A172 (cell line): ENCODE measurements around the gene LRRC56. TPM values are rescaled to one million over a fixed set of nuclear protein-coding genes. Genes with fewer than 3 reads are reported as not detected.

Experiments
- DNase-seq: peaks from one replicate; pipeline ENCODE4 v3.0.0-alpha.2; 2015; ENCODE audit warnings: low spot score
- total RNA-seq: library from RNA; depleted of rRNA; stranded (reverse); fragments of >200 nt; shearing (Covaris generic); gene quantifications from 2 replicates; pipeline ENCODE4 v1.2.3, GENCODE V29; 2014; rRNA removed

Gene LRRC56
- total RNA-seq, 1 experiment from 2014 or later: not detected

GRCh38 chr11:596374-596773 lies 59.0 kb downstream of the LRRC56 start:
- DNase-seq: no peak

GRCh38 chr11:597166-597725 lies 59.9 kb downstream of the LRRC56 start:
- DNase-seq: no peak

- DNase-seq: no peak
Observed at GRCh38 chr11:598005-598680, 60.8 kb downstream of the LRRC56 start.

- DNase-seq: no peak
Observed at GRCh38 chr11:601573-602245, 64.4 kb downstream of the LRRC56 start.

- DNase-seq: no peak
Observed at GRCh38 chr11:603154-603553, 65.8 kb downstream of the LRRC56 start.

Other genes with a start within 250 kb of the LRRC56 start
- 13.0 and 14.2 TPM in 2 replicates for gene PGGHG, start 248.4 kb upstream of the LRRC56 start, total RNA-seq
- not detected in 2 replicates for gene IFITM5, start 238.0 kb upstream of the LRRC56 start, total RNA-seq
- gene IFITM2, start 229.7 kb upstream of the LRRC56 start, total RNA-seq: 17.6 and 22.6 TPM in 2 replicates
- gene IFITM1, start 223.5 kb upstream of the LRRC56 start, total RNA-seq: 3.1 and 4.5 TPM in 2 replicates
- 63.1 and 73.6 TPM in 2 replicates for gene IFITM3, start 216.7 kb upstream of the LRRC56 start, total RNA-seq
- 27.9 and 40.8 TPM in 2 replicates for gene B4GALNT4, start 168.0 kb upstream of the LRRC56 start, total RNA-seq
- gene PKP3, start 143.3 kb upstream of the LRRC56 start, total RNA-seq: 39.8 and 44.0 TPM in 2 replicates
- gene SIGIRR, start 122.5 kb upstream of the LRRC56 start, total RNA-seq: 3.8 and 3.9 TPM in 2 replicates
- 0.19 TPM in 1 of 2 replicates, not detected in the other for gene ANO9, start 95.5 kb upstream of the LRRC56 start, total RNA-seq
- 29.7 and 30.4 TPM in 2 replicates for gene PTDSS2, start 87.2 kb upstream of the LRRC56 start, total RNA-seq
- gene RNH1, start 30.3 kb upstream of the LRRC56 start, total RNA-seq: 299 and 316 TPM in 2 replicates
- 74.6 and 99.9 TPM in 2 replicates for gene HRAS, start 2.0 kb upstream of the LRRC56 start, total RNA-seq
- gene LMNTD2, start 23.2 kb downstream of the LRRC56 start, total RNA-seq: 2.4 and 4.4 TPM in 2 replicates
- 24.9 and 43.9 TPM in 2 replicates for gene RASSF7, start 23.4 kb downstream of the LRRC56 start, total RNA-seq
- gene PHRF1, start 38.9 kb downstream of the LRRC56 start, total RNA-seq: 12.8 and 14.9 TPM in 2 replicates
- gene IRF7, start 78.4 kb downstream of the LRRC56 start, total RNA-seq: 6.4 and 12.0 TPM in 2 replicates
- not detected in 2 replicates for gene CDHR5, start 87.4 kb downstream of the LRRC56 start, total RNA-seq
- gene SCT, start 89.7 kb downstream of the LRRC56 start, total RNA-seq: not detected in 2 replicates
- not detected in 2 replicates for gene DRD4, start 99.7 kb downstream of the LRRC56 start, total RNA-seq
- 12.8 and 20.2 TPM in 2 replicates for gene DEAF1, start 157.7 kb downstream of the LRRC56 start, total RNA-seq
- gene TMEM80, start 158.3 kb downstream of the LRRC56 start, total RNA-seq: 17.1 and 17.9 TPM in 2 replicates
- 64.9 and 108 TPM in 2 replicates for gene EPS8L2, start 168.7 kb downstream of the LRRC56 start, total RNA-seq
- 417 and 483 TPM in 2 replicates for gene TALDO1, start 209.9 kb downstream of the LRRC56 start, total RNA-seq
- 33.7 and 42.7 TPM in 2 replicates for gene GATD1, start 240.0 kb downstream of the LRRC56 start, total RNA-seq